Fibroblast of villous mesenchyme (primary cell): ENCODE data around the gene TM4SF1. TPM values are rescaled to one million over a fixed set of nuclear protein-coding genes. Genes with fewer than 3 reads are reported as not detected.

ENCODE experiments used
- DNase-seq: peaks from one replicate; pipeline ENCODE4 v3.0.0-alpha.2; 2010; ENCODE audit warnings: low read depth
- H3K4me3 ChIP-seq: 2 replicates; pipeline ENCODE4 v1.5.1; 2011; ENCODE audit warnings: low read depth, mild to moderate bottlenecking, low read length
- CTCF ChIP-seq: IDR thresholded peaks from 2 replicates; pipeline ENCODE4 v1.5.1; 2012; ENCODE audit warnings: low read depth, mild to moderate bottlenecking, low read length; ENCODE audit not compliant: insufficient read depth
- total RNA-seq: library from RNA; depleted of rRNA; stranded (reverse); fragments of >200 nt; gene quantifications from 2 replicates; pipeline ENCODE4 v1.2.3, GENCODE V29; 2012

TM4SF1 gene
- total RNA-seq, 1 donor = 80.3 TPM

GRCh38 chr3:149363053-149363452 lies 14.4 kb downstream of the TM4SF1 start:
- no peak for TF ChIP-seq CTCF

GRCh38 chr3:149362366-149362765 lies 15.1 kb downstream of the TM4SF1 start:
- DNase-seq = no peak
- no peak overlapping the region for H3K4me3 ChIP-seq
- no peak for TF ChIP-seq CTCF

More at GRCh38 chr3:149363053-149363452, 14.4 kb downstream of the TM4SF1 start:
- no peak overlapping the region for H3K4me3 ChIP-seq
- DNase-seq = no peak

DNA sequence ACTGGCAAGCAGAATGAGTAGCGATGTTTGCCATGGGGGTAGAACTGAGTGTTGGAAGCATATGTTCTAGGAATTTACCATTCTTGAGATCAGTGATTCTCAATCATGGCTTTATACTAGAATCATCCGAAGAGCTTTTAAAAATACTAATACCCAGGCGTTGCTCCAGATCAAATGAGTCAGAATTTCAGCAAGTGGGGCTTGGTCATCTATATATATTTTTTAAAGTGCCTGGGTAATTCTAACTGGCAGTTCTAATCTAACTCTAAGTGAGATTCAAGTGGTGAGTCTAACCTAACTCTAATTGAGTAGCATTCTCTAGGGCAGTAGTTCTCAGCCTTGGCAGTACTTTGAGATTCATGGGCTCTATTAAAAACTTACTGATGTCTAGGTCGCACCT lies 20.8 kb downstream of the TM4SF1 start:
- H3K4me3 ChIP-seq = no peak overlapping the region
- no peak for DNase-seq
- no peak for TF ChIP-seq CTCF

GRCh38 chr3:149356044-149356592 lies 21.3 kb downstream of the TM4SF1 start:
- H3K4me3 ChIP-seq = no peak overlapping the region
- no peak for DNase-seq
- no peak for TF ChIP-seq CTCF

DNA sequence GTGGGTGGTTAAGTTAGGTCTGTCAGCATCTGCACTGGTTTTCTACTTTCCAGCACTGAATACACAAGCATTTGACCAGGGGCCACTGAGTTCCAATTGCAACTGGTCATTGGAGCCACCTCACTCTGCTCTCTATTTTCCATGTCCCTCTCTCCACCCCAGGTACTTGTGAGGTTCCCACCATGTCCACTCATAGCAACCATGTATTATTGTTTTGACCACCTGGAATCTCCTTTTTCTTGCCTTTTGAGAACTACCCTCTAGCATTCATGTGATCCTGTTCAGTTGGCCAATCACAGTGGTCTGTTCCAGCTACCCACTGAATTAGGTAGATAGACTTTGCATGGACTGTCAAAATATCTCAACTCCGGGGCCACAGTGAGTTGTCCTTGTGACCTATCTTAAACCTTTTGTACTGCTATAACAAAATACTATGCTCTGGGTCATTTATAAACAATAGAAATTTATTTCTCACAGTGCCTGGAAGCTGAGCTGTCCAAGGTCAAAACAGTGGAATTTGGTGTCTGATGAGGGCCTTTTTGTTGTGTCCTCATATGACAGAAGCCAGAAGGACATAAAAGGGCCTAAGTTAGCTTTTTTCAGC lies 23.8 kb downstream of the TM4SF1 start:
- no peak for TF ChIP-seq CTCF
- peak; percentile 51 for DNase-seq
- no peak overlapping the region for H3K4me3 ChIP-seq

GRCh38 chr3:149352556-149352955 lies 24.9 kb downstream of the TM4SF1 start:
- peak; percentile 62 for DNase-seq
- TF ChIP-seq CTCF = peak; percentile 85
- no peak overlapping the region for H3K4me3 ChIP-seq

DNA sequence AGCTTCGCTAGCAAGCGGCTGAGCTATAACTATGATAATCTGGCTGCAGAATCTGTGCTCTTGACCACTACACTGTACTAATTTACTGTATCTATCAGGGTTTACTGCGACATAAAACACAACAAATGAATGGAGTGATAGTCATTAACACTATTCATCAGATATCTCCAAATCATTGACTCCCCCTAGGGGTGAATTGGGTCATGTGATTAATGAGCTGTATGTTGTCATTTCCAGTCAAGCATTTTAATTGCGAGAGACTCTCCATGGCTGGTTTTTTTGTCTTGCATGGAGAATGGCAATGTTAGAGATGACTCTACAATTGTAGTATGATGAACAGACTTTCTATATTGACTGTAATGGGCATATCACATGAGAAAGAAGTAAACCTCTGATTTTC lies 33.5 kb downstream of the TM4SF1 start:
- TF ChIP-seq CTCF = no peak
- DNase-seq = no peak
- no peak overlapping the region for H3K4me3 ChIP-seq
